IMR-90 (cell line): ENCODE data around the gene NCKAP5. TPM values are rescaled to one million over a fixed set of nuclear protein-coding genes. Genes with fewer than 3 reads are reported as not detected.

Experiments used
- ATAC-seq: fragments of 200-7000 bp; cut with Tn5 transposase; 2 replicates; pipeline ENCODE4 v1.9.1; 2020; ENCODE audit warnings: low read depth, mild to moderate bottlenecking, moderate library complexity
- BruUV-seq: library from RNA; stranded (reverse); fragments of 400-500 nt; replicated peaks from 2 replicates; lab custom pipeline; 2021; lab: Mats Ljungman, UMichigan
- CTCF ChIA-PET: fragments of 300-600 bp; formaldehyde crosslinking; extraction: SDS; loops from one replicate; lab custom pipeline; 2021; ENCODE audit warnings: antibody characterized with exemption; lab: Yijun Ruan, JAX
- POLR2A ChIA-PET: fragments of 300-600 bp; sonication (Branson Sonifier 250); formaldehyde crosslinking; loops from one replicate; lab custom pipeline; 2022; ENCODE audit warnings: antibody characterized with exemption; ENCODE audit not compliant: unreplicated experiment; lab: Charles Lee
- DNase-seq: peaks from one replicate; pipeline ENCODE4 v3.0.0; 2013
- H2AFZ ChIP-seq: replicated peaks from 2 replicates; pipeline ENCODE3; 2013; ENCODE audit warnings: low read length, mild to moderate bottlenecking; ENCODE audit not compliant: poor library complexity
- H2AK5ac ChIP-seq: 2 replicates; pipeline ENCODE4 v1.6.1; 2013; ENCODE audit warnings: low read depth, low read length, inconsistent platforms
- H2AK9ac ChIP-seq: replicated peaks from 2 replicates; pipeline ENCODE3; 2013; ENCODE audit warnings: mild to moderate bottlenecking, low read depth, low read length, moderate library complexity; ENCODE audit not compliant: poor library complexity
- H2BK120ac ChIP-seq: 2 replicates; pipeline ENCODE4 v1.6.1; 2013; ENCODE audit warnings: low read depth, low read length, inconsistent platforms
- H2BK15ac ChIP-seq: 3 replicates; pipeline ENCODE4 v1.6.1; 2013; ENCODE audit warnings: low read depth, low read length, inconsistent platforms
- H2BK20ac ChIP-seq: 2 replicates; pipeline ENCODE4 v1.6.1; 2013; ENCODE audit warnings: low read depth, mild to moderate bottlenecking, inconsistent platforms, low read length, moderate library complexity
- H2BK5ac ChIP-seq: 2 replicates; pipeline ENCODE4 v1.6.1; 2013; ENCODE audit warnings: mild to moderate bottlenecking, low read depth, low read length, inconsistent platforms; ENCODE audit not compliant: poor library complexity, severe bottlenecking
- H3K14ac ChIP-seq: replicated peaks from 2 replicates; pipeline ENCODE4 v1.6.1; 2013; ENCODE audit warnings: low read depth, low read length, inconsistent platforms
- H3K18ac ChIP-seq: 2 replicates; pipeline ENCODE4 v1.6.1; 2013; ENCODE audit warnings: low read depth, low read length, control low read depth
- H3K23ac ChIP-seq: 2 replicates; pipeline ENCODE4 v1.6.1; 2013; ENCODE audit warnings: low read depth, low read length, inconsistent platforms
- H3K27ac ChIP-seq: 2 replicates; pipeline ENCODE4 v1.5.1; 2013; ENCODE audit warnings: mild to moderate bottlenecking, control low read depth, low read length; ENCODE audit not compliant: insufficient read depth
- H3K27me3 ChIP-seq: 2 replicates; pipeline ENCODE4 v1.6.1; 2013; ENCODE audit warnings: low read length; ENCODE audit not compliant: control insufficient read depth, insufficient read depth
- H3K36me3 ChIP-seq: 2 replicates; pipeline ENCODE4 v1.6.1; 2013; ENCODE audit warnings: low read length, mixed read lengths; ENCODE audit not compliant: control insufficient read depth, insufficient read depth
- H3K4ac ChIP-seq: 2 replicates; pipeline ENCODE4 v1.6.1; 2013; ENCODE audit warnings: low read depth, low read length, inconsistent platforms
- H3K4me1 ChIP-seq: 2 replicates; pipeline ENCODE4 v1.6.1; 2013; ENCODE audit warnings: low read length, mixed read lengths; ENCODE audit not compliant: control insufficient read depth, insufficient read depth
- H3K4me2 ChIP-seq: 2 replicates; pipeline ENCODE4 v1.6.1; 2013; ENCODE audit warnings: low read depth, mild to moderate bottlenecking, control low read depth, low read length, moderate library complexity
- H3K4me3 ChIP-seq: 2 replicates; pipeline ENCODE4 v1.5.1; 2013; ENCODE audit warnings: low read depth, mild to moderate bottlenecking, control low read depth, low read length, moderate library complexity; ENCODE audit not compliant: insufficient read depth
- H3K56ac ChIP-seq: 2 replicates; pipeline ENCODE4 v1.6.1; 2013; ENCODE audit warnings: low read length, inconsistent platforms; ENCODE audit not compliant: insufficient read depth; ENCODE audit errors: extremely low read depth
- H3K79me1 ChIP-seq, 2 experiments: 2 replicates each; pipeline ENCODE4 v1.6.1; 2013; ENCODE audit warnings: low read length in 2 of 2, inconsistent platforms in 1 of 2, low read depth in 1 of 2
- H3K9ac ChIP-seq: 2 replicates; pipeline ENCODE4 v1.6.1; 2013; ENCODE audit warnings: low read depth, low read length, control low read depth
- H3K9me1 ChIP-seq: 2 replicates; pipeline ENCODE4 v1.6.1; 2013; ENCODE audit warnings: low read length, inconsistent platforms; ENCODE audit not compliant: insufficient read depth
- H3K9me3 ChIP-seq: 2 replicates; pipeline ENCODE4 v1.6.1; 2013; ENCODE audit warnings: low read length; ENCODE audit not compliant: control insufficient read depth, insufficient read depth
- H4K20me1 ChIP-seq: 2 replicates; pipeline ENCODE4 v1.6.1; 2013; ENCODE audit warnings: low read length, inconsistent platforms; ENCODE audit not compliant: insufficient read depth
- H4K5ac ChIP-seq: 2 replicates; pipeline ENCODE4 v1.6.1; 2013; ENCODE audit warnings: mild to moderate bottlenecking, low read depth, low read length, control low read depth
- H4K8ac ChIP-seq, 2 experiments: 2 replicates each; pipeline ENCODE4 v1.6.1; 2013; ENCODE audit warnings: low read depth in 2 of 2, low read length in 2 of 2, control low read depth in 1 of 2, inconsistent platforms in 1 of 2
- H4K91ac ChIP-seq: 2 replicates; pipeline ENCODE4 v1.6.1; 2013; ENCODE audit warnings: low read depth, low read length, inconsistent platforms; ENCODE audit not compliant: insufficient read depth
- CEBPB ChIP-seq: IDR thresholded peaks from 2 replicates; pipeline ENCODE4 v1.6.1; 2012; ENCODE audit warnings: low read depth, low read length, improper control_type of control experiment
- CHD1 ChIP-seq: IDR thresholded peaks from 2 replicates; pipeline ENCODE4 v1.6.1; 2012; ENCODE audit warnings: low read depth, low read length, improper control_type of control experiment
- NFE2L2 ChIP-seq: fragments of 150-350 bp; IDR thresholded peaks from 2 replicates; pipeline ENCODE4 v1.6.1; 2016; ENCODE audit warnings: low read depth, mild to moderate bottlenecking, low read length
- RAD21 ChIP-seq: IDR thresholded peaks from 2 replicates; pipeline ENCODE4 v1.6.1; 2012; ENCODE audit warnings: low read length, improper control_type of control experiment
- RFX5 ChIP-seq: IDR thresholded peaks from 2 replicates; pipeline ENCODE4 v1.8.0; 2012; ENCODE audit warnings: low read depth, mild to moderate bottlenecking, low read length, moderate library complexity
- SMC3 ChIP-seq: fragments of 150-350 bp; IDR thresholded peaks from 2 replicates; pipeline ENCODE4 v1.6.1; 2016; ENCODE audit warnings: low read depth, mild to moderate bottlenecking, antibody characterized with exemption, low read length, moderate library complexity
- WGBS, 2 experiments: methylation state at CpG; one replicate each; pipeline versions ENCODE4 v1.1.5 to v1.1.7; 2013; ENCODE audit warnings: missing lambda C conversion rate in 2 of 2; ENCODE audit not compliant: insufficient read length in 1 of 2; ENCODE audit errors: extremely low coverage in 2 of 2; 5-methylcytosine and 5-hydroxymethylcytosine counted together
- dilution Hi-C: fragments of 300-500 bp; cut with HindIII; formaldehyde crosslinking; loops from one replicate; pipeline ENCODE4 v1.14.3; 2018; ENCODE audit warnings: low sequenced_read_pairs; ENCODE audit not compliant: unreplicated experiment
- in situ Hi-C: fragments of 300-500 bp; cut with MboI; formaldehyde crosslinking; loops from 3 replicates; pipeline ENCODE4 v1.14.3; 2019; ENCODE audit warnings: low sequenced_read_pairs, inconsistent platforms, mixed read lengths
- intact Hi-C: fragments of 100-400 bp; cut with micrococcal nuclease; formaldehyde crosslinking; loops from 2 replicates; pipeline ENCODE4 v1.10.0; 2022
- polyA plus RNA-seq, 3 experiments: library from polyadenylated mRNA; depleted of rRNA; stranded (reverse); fragments of >200 nt; gene quantifications; 2 replicates each; pipeline ENCODE4 v1.2.3, GENCODE V29; 2012; ENCODE audit warnings: low replicate concordance in 1 of 3
- total RNA-seq: library from RNA; depleted of rRNA; stranded (reverse); fragments of >200 nt; gene quantifications from 2 replicates; pipeline ENCODE4 v1.2.3, GENCODE V29; 2012
- TF ChIP-seq, protein P1 (sequence below): fragments of 150-350 bp; IDR thresholded peaks from 2 replicates; pipeline ENCODE4 v1.6.1; 2017; ENCODE audit warnings: mild to moderate bottlenecking, antibody characterized with exemption, low read length, low read depth
- TF ChIP-seq, protein P2 (sequence below): conservative IDR thresholded peaks from 2 replicates; pipeline ENCODE4 v1.5.1; 2012; ENCODE audit warnings: mild to moderate bottlenecking, low read depth, low read length, improper control_type of control experiment

NCKAP5 gene
- total and polyA plus RNA-seq, 2 of the 4 experiments (the other 2 are of a cell fraction) = 2.7 to 3.9 TPM

DNA sequence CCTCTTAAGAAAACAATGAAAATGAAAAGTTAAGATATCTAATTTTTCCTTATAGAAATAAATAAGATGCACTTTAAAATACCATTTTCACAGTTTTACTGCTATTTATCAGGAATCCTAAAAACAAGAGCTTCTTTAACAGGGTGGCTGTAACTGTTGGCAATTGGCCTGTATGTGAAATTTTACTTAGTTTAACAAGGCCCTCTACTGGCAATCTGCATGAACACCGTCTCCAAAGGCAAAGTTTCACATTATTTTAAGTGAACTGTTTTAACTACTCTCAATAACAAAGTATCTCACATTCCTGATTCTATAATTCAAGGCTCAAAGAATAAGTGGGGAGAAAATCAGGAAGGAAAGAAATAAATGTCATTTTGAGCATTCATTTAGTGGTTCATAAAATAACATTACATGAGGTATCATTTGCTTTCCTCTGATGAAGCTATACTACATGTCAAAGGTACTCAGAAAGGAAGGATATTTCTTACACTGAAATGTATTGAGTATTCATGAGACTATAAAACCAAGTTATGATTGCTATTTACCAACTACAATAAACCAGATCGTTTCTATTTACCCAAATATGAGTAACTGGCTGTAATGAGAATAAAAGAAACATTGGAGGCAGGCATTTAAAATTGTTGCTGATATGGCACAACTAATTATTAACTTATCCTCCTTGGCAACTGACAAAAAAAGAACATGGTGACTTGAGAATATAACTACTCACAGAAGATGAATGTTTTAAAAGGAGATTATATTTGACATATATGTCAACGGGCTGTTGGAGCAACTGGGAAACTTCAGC lies 7.0 kb downstream of the NCKAP5 start:
- Histone ChIP-seq H3K56ac (peak overlapping the region; percentile 71; the same call in 1 of the 2 replicates), H3K27me3 (no peaks in the 10 kb centered on the region), H3K4me1 (peaks cover 15% of the 10 kb centered on the region), H4K8ac (peak overlapping the region; percentile 21 to 94; a peak in 2 of 4 replicates), H2BK20ac (peak overlapping the region; percentile 99), H2AK5ac (no peak overlapping the region; the same call in 1 of the 2 replicates), H3K9me3 (no peaks in the 10 kb centered on the region), H3K4ac (peak overlapping the region; percentile 98), H2AK9ac (no peak overlapping the region), H3K4me2 (no peak overlapping the region), H3K9me1 (peaks cover 13% of the 10 kb centered on the region), H3K18ac (peak overlapping the region; percentile 94; the same call in 1 of the 2 replicates), H3K4me3 (no peak overlapping the region), H3K9ac (no peak overlapping the region), H2BK5ac (peak overlapping the region; percentile 79), H4K5ac (no peak overlapping the region), H2AFZ (no peak overlapping the region), H4K20me1 (no peaks in the 10 kb centered on the region), H3K27ac (no peak overlapping the region; the same call in 1 of the 2 replicates), H2BK15ac (peak overlapping the region; percentile 100; the same call in 1 of the 3 replicates), H3K23ac (peak overlapping the region; percentile 46; the same call in 1 of the 2 replicates), H4K91ac (peak overlapping the region; percentile 99; the same call in 1 of the 2 replicates), H3K14ac (peak overlapping the region; percentile 88; the same call in 1 of the 2 replicates), H3K36me3 (peaks cover 2% of the 10 kb centered on the region), H3K79me1 (peaks cover 20 to 43% of the 10 kb centered on the region in 2 experiments), H2BK120ac (peak overlapping the region; percentile 99; the same call in 1 of the 2 replicates)
- peak; percentile 90 for DNase-seq
- TF ChIP-seq NFE2L2 (no peak), CHD1 (no peak), SMC3 (peak; percentile 87), RAD21 (peak; percentile 89), CEBPB (no peak), RFX5 (no peak)
- TF ChIP-seq, protein P1, sequence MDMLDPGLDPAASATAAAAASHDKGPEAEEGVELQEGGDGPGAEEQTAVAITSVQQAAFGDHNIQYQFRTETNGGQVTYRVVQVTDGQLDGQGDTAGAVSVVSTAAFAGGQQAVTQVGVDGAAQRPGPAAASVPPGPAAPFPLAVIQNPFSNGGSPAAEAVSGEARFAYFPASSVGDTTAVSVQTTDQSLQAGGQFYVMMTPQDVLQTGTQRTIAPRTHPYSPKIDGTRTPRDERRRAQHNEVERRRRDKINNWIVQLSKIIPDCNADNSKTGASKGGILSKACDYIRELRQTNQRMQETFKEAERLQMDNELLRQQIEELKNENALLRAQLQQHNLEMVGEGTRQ = no peak
- TF ChIP-seq, protein P2, sequence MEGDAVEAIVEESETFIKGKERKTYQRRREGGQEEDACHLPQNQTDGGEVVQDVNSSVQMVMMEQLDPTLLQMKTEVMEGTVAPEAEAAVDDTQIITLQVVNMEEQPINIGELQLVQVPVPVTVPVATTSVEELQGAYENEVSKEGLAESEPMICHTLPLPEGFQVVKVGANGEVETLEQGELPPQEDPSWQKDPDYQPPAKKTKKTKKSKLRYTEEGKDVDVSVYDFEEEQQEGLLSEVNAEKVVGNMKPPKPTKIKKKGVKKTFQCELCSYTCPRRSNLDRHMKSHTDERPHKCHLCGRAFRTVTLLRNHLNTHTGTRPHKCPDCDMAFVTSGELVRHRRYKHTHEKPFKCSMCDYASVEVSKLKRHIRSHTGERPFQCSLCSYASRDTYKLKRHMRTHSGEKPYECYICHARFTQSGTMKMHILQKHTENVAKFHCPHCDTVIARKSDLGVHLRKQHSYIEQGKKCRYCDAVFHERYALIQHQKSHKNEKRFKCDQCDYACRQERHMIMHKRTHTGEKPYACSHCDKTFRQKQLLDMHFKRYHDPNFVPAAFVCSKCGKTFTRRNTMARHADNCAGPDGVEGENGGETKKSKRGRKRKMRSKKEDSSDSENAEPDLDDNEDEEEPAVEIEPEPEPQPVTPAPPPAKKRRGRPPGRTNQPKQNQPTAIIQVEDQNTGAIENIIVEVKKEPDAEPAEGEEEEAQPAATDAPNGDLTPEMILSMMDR = peak; percentile 81
- dilution Hi-C loops = no loop called here
- CTCF ChIA-PET = interaction anchor here (0.5 to 2.7 kb wide), 18 partner anchors 19 to 1146 kb away, joined by 3 to 14 read pairs (median 3); no protein-coding TSS in a partner anchor
- ATAC-seq = peak; percentile 91
- WGBS, 2 experiments = no CpG with 5 or more reads among the region's 3 CpGs
- POLR2A ChIA-PET = interaction anchor here (0.5 to 1.6 kb wide), 5 partner anchors 34 to 385 kb away, joined by 3 to 6 read pairs (median 4); no protein-coding TSS in a partner anchor
- intact Hi-C loops = loop anchor here (1.0 to 10.0 kb wide), 7 partner anchors 220 to 1014 kb away; no protein-coding TSS in a partner anchor
- no TSS peak for BruUV-seq
- in situ Hi-C loops = loop anchor here (5.0 to 25.0 kb wide), 6 partner anchors 221 to 1016 kb away; partner anchors contain the start of gene LYPD1
